Measurements from ENCODE around the gene CILP2.

GRCh38 chr19:19491321-19492025 is 46.6 kb upstream of the CILP2 start:
- TF ChIP-seq GATA2 (IDR thresholded peaks at IDR 0.05; ENCODE audit: low read depth, low read length) (no peak), GATA3 (IDR thresholded peaks at IDR 0.05; ENCODE audit: low read depth, low read length) (no peak)
